Fibroblast of pulmonary artery (primary cell): ENCODE measurements around the gene CYP2A6.

Experiments
- DNase-seq: peaks from one replicate; pipeline ENCODE4 v3.0.0-alpha.2; 2010; ENCODE audit warnings: low read depth
- H3K4me3 ChIP-seq: replicated peaks from 2 replicates; pipeline ENCODE4 v1.5.1; 2011; ENCODE audit warnings: low read depth, mild to moderate bottlenecking, control low read depth, low read length, moderate library complexity
- TF ChIP-seq, protein P1 (sequence below): IDR thresholded peaks from 2 replicates; pipeline ENCODE4 v1.5.1; 2011; ENCODE audit warnings: mild to moderate bottlenecking, control low read depth, low read length, inconsistent platforms; ENCODE audit errors: missing control alignments

The CYP2A6 gene

DNA sequence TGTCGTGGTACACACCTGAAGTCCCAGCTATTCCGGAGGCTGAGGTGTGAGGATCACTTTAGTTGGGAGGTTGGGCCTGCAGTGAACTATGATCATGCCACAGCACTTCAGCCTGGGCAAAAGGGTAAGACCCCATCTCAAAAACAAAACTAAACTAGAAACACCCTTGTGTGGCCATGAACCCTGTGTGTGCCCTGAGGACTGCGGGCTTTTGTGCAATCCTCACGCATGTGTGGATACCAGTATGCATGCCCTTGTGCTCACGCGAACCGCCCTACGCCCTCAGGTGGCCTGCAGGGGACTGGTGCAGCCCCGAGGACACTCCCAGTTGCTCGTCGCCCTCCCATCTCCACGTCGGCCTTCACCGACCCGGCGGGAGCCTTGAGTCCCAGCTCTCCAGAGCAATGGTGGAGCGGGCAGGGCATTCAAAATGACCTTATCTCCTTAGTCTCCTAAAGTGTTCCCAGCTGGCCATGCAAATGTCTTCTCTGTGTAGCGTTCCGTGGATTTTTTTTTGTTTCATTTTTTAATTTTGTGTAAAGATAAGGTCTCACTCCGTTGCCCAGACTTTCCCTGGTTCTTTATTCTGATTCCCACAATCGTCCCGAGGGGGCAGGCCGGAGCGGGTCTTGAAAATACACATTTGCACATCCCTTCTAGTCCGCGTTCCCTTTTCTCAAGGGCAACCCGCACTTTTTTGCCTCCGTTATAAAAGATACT is 52.1 kb downstream of the CYP2A6 start:
- DNase-seq: peak; percentile 62
- peak overlapping the region; percentile 52 for H3K4me3 ChIP-seq
- TF ChIP-seq, protein P1, sequence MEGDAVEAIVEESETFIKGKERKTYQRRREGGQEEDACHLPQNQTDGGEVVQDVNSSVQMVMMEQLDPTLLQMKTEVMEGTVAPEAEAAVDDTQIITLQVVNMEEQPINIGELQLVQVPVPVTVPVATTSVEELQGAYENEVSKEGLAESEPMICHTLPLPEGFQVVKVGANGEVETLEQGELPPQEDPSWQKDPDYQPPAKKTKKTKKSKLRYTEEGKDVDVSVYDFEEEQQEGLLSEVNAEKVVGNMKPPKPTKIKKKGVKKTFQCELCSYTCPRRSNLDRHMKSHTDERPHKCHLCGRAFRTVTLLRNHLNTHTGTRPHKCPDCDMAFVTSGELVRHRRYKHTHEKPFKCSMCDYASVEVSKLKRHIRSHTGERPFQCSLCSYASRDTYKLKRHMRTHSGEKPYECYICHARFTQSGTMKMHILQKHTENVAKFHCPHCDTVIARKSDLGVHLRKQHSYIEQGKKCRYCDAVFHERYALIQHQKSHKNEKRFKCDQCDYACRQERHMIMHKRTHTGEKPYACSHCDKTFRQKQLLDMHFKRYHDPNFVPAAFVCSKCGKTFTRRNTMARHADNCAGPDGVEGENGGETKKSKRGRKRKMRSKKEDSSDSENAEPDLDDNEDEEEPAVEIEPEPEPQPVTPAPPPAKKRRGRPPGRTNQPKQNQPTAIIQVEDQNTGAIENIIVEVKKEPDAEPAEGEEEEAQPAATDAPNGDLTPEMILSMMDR: peak; percentile 50

DNA sequence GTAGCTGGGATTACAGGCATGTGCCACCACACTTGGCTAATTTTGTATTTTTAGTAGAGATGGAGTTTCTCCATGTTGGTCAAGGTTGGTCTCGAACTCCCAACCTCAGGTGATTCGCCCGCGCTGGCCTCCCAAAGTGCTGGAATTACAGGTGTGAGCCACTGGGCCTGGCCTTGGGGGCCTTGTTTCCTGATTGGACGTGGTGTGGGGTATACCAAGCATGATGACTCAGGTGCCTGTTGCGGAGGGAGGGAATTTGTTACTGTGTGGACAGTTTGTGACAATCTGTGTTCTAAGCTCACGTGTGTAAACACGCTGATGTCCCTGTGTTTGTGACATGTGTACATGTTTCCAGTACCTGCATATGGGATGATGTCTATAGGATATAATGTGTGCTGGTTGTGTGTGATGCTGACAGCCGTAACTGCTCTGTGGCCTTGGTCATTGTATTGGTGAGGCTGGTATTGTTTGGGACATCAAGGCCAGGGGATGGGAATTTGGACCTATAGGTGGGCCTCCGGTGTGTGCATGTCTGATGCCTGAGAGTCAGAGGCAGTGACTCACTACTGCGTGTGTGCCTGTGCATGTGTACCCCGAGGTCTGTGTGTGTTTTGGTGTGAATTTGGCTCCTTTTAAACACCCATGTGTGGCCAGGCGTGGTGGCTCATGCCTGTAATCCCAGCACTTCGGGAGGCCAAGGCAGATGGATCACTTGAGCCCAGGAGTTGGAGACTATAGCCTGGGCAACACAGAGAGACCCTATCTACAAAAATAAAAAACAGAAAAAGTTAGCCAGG is 52.9 kb downstream of the CYP2A6 start:
- TF ChIP-seq, protein P1: no peak
- DNase-seq: no peak
- no peak overlapping the region for H3K4me3 ChIP-seq
